Activated naive CD8-positive, alpha-beta T cell treated with anti-CD3 and anti-CD28 coated beads, Interleukin-2, amount 50 U/mL, for 16 hours (primary cell): Measurements from ENCODE around the gene RAB5B.
"Not testable (repeated sequence)": the region's sequence is repeated elsewhere in the genome, so short reads cannot be mapped to it uniquely, and the experiment has no call there.

Experiments
- DNase-seq: peaks from one replicate; pipeline ENCODE4 v3.0.0-alpha.2; 2020; ENCODE audit warnings: low read depth, low spot score

The RAB5B gene

DNA sequence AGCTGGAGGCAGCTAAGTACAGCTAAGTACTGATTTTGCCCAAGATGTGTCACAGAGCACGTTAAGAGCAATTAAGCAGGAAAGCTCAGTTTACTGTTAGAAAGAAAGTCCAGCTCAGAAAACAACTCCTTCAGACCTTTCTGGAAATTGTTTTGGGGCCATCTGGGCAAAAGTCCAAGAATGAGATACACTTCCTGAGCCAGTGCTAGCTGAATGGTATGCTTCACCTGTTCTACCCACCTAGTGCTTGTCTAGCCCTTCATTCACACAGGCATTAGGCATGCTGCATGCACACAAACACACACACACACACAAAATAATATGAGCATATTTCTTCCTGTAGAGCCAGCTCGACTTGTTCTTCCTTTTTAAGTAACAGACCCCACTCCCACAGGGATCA lies 40.3 kb downstream of the RAB5B start:
- DNase-seq = no peak

DNA sequence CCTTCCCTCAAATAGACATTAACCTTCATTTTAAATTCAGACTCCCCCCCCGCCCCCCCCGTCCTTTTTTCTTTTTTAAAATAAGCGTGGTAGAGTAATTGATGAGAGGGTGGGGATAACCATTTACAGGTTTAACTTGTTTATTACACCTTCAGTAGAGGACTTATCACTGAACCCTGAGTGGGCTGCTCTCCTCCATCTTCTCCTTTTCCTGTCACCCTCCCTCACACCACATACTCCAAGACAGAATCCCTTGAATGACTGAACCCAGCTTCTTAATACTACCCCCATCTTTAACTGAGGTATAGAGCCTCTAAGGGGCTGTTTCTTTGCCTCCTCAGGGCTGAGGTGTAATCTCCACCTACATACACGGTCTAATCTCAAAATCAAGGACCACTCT lies 43.3 kb downstream of the RAB5B start:
- no peak for DNase-seq

DNA sequence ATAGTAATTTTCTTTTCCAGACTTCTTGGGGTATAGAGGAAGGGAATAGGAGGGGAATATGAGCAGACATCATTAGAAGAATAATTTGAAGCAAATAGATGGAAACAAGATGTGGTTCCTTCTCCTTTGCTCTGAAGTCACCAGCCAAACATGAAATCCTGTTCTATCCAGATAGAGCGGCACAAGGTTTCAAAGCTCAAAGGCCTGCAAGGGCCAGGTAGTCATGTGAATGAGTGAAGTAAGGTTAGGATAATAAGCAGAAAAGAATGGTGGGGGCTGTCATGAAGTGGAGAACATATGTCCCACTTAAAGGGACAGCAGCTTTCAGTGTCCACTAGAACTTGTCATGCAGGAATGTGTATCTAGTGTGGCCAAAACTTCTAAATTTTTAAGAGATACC lies 44.5 kb downstream of the RAB5B start:
- no peak for DNase-seq

DNA sequence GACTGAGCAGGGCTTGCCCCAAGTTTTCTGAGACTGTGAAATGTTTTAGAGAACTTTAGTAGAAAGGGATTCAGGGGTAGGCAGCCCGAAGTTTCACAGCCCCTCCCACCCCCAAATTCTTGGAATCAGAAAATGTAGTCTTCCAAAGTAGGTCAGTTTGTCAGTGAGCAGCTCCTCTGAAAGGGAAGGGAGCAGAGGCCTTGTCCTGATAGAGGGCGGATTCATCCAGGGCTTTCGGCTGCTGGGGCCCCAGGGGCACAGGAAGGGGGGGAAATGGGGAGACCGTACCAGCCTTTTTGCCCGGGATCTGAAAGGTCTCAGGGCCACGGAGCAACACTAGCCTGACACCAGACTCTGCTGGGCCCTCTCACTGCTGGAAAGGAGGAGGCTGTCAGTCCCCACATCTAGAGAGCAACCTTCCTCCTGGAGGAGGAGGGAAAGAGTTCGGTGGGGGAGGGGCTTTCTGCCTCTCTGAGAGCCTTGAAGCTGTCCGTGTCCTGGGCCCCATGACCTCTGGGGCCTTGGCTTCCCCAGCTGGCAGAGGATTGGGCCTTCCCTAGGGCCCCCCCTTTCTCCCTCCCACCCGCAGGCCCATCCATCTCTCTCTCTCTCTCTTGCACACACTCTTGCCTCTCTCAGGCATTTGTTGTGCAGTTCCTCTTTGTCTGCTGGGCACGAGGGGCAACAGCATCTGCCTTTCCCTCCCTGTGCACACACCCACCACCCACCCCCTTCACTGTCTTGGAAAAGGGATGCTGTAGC lies 46.7 kb downstream of the RAB5B start, which contains the start of gene IKZF4:
TSS of gene IKZF4 (plus strand) at position 621 of the 762 bp plus-strand sequence. CDS start 451 bp downstream, outside the sequence.
- DNase-seq = no peak

DNA sequence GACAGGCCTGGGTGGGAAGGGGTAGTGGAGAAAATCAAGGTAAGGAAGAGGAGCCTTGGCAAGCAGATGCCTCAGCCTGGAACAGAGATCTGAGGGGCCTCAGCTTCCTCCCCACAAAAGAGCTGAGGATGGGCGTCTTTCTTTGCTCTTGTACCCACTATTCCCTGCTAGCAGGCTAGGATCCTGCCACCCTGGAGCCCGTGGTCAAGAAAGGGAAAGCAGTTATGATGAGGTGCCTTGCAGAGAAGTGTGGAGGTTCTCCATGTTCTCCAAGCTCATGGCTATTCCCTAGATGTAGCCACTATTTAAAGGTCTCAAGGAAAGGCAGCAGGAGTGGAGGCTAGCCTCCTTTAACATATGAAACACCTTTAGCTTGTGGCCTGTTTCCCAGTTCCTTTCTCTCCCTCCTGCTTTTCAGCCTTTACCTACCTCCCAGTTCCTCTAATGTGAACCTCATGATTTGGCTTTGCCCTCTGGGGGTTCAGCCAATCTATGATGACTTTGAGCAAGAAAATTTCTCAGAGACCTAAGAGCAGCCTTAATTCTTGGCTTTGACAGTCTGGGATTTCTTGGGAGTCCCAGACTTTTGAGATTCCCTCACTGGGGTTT lies 48.1 kb downstream of the RAB5B start:
- no peak for DNase-seq

DNA sequence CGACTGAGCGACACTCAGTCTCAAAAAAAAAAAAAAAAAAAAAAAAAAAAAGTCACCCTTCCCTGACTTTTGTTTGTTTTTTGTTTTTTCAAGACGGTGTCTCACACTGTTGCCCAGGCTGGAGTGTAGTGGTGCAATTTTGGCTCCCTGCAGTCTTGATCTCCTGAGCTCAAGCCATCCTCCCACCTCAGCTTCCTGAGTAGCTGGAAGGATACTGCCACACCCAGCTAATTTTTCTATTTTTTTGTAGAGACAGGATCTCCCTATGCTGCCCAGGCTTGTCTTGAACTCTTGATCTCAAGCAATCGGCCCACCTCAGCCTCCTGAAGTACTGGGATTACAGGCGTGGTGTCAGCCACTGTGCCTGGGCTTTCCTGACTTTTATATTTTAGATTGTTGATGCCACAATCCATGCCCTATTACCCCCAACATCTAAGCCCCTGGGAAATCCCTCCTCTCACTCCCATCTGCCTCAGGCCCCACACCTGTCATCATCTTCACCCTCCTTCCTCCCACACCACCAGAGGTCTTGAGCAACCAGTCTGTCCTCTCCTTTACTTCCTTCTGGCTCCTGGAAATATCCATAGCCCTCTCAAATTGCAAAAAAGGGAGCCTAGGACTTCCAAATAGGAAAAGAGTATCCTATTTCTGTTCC lies 54.8 kb downstream of the RAB5B start:
- no peak for DNase-seq

DNA sequence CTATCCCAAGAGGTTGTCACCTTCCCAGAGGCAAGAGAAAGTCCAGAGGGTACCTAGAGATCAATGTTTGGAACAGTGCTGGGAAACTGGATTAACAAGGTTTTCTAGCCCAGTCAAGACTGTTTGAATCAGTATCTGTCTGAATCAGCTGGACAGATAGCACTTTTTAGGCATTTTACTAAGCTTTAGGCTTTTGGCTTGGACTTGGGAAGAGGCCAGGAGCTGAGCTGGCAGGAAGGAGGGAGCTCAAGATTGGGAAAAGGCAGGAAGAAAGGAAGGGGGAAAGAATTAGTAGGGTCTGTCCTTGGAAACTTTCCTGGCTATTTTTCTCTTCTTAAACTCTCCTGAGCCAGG lies 55.3 kb downstream of the RAB5B start:
- DNase-seq = no peak

DNA sequence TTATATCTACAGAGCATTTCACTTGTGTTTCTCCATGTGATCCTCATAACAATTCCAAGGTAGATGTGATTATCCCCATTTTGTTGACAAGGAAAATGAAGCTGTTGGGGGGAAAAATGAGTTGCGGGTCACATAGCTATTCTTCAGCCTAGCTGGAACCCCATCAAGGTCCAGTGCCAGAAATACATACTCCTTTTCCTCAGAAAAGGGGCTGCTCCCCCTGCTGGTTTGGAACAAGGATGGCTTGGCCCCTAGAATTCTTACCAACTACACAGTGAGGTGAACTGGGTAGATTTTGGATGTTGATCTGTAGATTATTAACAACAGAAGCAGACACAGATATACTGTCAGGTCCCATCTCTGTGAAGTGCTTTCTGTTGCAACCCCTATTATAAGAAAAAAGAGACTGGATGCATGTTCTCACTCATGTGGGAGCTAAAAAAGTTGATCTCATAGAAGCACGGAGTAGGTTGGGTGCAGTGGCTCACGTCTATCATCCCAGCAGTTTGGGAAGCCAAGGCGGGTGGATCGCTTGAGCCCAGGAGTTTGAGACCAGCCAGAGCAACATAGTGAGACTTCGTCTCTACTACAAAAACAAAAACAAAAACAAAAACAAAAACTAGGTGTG lies 55.9 kb downstream of the RAB5B start:
- DNase-seq = no peak

DNA sequence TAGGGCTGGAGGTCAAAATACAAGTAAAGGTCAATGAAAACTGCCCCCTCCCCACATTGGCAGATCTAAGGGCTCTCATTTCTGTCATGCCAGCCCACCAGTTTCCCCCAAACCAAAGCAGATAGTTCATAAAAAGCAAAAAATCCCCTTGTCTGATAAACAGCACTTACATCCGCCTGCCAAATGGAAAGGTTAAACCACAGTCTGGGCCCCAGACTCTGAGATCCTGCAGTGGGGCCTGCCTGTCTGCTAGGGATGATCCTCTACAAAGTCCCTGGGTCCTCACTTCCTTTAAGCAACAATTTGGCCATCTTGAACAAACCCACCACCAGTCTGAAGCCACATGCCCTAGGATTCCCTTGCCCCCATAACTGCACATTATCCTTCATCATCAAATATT lies 58.1 kb downstream of the RAB5B start:
- no peak for DNase-seq

DNA sequence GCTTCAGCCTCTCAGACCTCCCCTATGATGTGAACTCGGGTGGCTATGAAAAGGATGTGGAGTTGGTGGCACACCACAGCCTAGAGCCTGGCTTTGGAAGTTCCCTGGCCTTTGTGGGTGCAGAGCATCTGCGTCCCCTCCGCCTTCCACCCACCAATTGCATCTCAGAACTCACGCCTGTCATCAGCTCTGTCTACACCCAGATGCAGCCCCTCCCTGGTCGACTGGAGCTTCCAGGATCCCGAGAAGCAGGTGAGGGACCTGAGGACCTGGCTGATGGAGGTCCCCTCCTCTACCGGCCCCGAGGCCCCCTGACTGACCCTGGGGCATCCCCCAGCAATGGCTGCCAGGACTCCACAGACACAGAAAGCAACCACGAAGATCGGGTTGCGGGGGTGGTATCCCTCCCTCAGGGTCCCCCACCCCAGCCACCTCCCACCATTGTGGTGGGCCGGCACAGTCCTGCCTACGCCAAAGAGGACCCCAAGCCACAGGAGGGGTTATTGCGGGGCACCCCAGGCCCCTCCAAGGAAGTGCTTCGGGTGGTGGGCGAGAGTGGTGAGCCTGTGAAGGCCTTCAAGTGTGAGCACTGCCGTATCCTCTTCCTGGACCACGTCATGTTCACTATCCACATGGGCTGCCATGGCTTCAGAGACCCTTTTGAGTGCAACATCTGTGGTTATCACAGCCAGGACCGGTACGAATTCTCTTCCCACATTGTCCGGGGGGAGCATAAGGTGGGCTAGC lies 60.9 kb downstream of the RAB5B start:
- DNase-seq = no peak

DNA sequence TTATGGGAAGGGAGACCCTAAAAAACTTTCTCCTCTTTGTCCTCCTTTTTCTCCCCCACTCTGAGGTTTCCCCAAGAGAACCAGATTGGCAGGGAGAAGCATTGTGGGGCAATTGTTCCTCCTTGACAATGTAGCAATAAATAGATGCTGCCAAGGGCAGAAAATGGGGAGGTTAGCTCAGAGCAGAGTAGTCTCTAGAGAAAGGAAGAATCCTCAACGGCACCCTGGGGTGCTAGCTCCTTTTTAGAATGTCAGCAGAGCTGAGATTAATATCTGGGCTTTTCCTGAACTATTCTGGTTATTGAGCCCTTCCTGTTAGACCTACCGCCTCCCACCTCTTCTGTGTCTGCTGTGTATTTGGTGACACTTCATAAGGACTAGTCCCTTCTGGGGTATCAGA lies 63.3 kb downstream of the RAB5B start:
- no peak for DNase-seq

DNA sequence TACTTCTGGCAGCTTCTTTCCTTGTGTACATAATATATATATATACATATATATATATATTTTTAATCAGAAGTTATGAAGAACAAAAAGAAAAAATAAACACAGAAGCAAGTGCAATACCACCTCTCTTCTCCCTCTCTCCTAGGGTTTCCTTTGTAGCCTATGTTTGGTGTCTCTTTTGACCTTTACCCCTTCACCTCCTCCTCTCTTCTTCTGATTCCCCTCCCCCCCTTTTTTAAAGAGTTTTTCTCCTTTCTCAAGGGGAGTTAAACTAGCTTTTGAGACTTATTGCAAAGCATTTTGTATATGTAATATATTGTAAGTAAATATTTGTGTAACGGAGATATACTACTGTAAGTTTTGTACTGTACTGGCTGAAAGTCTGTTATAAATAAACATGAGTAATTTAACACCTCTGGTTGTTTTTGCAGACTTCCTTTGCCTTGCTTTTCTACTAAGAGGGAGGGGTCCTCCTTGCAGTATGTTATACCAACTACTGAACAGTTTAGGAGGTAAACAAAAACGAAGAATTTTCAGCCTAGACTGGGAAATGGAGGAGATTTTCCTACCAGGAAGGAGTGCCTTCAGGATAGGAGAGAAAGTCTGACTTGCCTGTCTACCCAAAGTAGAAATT lies 64.3 kb downstream of the RAB5B start:
- no peak for DNase-seq

DNA sequence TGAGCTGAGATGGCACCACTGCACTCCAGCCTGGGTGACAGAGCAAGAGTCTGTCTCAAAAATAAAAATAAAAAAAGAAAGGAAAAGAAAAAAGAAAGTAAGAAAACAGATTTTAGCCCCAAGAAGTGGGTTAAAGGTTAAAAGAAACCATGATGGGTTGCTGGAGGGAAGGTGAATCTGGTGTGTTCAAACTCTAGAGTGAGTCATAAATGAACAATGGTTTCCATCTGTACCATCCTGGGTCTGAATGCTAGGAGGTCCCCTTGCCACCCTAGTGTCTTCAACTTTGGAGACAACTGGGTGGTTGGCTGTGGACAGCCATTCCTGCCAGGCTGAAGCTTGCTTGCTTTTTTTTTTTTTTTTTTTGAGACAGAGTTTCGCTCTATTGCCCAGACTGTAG lies 66.3 kb downstream of the RAB5B start:
- no peak for DNase-seq

DNA sequence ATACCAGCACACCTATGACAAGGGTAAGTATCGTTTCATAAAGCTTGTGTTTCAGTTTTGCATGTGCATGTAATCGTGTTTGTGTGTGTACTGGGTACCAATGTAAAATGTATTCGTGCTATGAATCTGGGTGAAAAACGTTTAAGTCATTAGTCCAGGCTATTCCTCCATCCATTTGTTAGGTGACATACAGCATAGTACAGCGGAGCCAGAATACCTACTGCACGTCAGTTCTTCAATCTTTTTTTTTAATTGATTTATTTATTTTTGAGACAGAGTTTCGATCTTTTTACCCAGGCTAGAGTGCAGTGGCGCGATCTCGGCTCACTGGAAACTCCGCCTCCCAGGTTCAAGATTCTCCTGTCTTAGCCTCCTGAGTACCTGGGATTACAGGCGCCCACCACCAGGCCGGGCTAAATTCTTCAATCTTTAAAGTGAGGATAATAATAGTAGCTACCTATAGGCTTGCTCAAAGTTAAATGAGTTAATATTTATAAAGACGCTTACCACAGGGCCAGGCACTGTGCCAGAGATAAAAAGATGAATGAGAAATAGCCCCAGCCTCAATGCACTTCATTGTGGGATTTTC lies 67.2 kb downstream of the RAB5B start:
- no peak for DNase-seq

DNA sequence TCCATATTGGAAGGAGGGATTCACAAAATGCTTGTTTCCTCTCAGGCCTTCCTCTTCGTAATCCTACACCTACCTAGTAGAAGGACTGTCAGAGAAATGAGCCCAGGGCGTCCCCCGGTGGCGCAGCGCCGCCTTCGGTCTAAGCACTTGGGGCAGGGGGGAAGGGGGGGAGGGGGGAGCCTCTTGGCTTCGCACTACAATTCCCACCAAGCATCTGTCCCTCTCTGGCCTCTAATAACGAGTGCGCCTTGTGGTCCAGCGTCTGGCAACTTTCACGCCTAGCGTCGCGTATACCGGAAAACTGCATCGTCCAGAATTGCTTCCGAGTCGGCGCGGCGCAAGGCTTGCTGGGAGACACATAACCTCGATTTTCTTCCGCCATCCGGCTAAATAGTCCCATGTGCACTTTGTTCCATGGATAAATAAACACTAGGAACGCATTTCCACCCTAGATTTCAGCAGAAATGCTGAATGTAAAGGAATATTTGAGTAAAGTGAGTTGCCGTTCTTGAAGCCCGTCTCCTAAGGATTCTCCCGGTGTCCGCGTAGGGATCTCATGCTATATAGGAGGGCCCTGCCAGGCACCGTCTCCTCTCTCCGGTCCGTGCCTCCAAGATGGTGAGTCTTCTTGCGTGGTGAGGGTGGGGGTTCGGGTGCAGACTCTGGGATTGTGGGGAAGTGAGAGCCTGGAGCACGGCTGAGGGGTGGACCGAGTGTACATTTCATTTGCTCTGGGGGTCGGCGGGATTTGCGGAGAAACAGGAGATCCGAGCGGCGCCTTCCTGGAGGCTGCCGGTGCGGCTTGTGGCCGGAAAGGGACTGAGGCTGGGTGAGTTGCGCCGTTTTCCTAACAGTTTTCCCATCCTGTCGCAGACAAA lies 67.9 kb downstream of the RAB5B start, which contains the start of gene RPS26:
TSS of gene RPS26 (plus strand) at position 367 of the 878 bp plus-strand sequence. CDS start at position 616, 249 bp downstream.
- DNase-seq = peak; percentile 75

DNA sequence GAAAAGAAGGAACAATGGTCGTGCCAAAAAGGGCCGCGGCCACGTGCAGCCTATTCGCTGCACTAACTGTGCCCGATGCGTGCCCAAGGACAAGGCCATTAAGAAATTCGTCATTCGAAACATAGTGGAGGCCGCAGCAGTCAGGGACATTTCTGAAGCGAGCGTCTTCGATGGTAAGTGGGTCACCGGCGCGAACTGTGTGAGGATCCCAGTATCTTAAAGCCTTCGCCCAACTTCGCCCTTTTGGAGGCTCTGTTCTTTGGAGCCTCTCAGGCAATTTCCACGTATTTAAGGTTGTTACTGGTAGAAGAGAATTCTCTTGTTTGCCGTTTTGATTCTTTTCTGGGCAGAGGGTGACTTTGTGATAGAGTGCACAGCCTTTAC lies 68.5 kb downstream of the RAB5B start:
- not testable (repeated sequence) for DNase-seq

DNA sequence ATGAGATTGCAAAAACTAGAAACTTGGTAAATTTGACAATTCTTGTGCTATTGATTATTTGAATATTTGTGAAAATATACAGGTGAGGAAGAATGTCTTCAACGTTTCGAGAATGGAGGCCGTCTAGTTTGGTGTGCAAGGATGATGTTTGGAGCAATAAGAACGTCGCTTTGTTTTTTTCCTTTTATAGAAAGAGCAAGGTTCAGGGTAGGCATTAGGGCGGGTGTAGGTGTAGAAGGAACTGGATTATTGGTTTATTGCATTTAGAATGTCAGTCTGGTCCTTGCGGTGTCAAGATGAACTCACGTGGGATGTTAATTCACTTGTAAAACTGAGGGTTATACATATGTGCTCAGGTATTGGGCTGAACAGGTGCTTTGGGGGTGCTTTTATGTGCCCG lies 69.0 kb downstream of the RAB5B start:
- no peak for DNase-seq
